Keratinocyte (primary cell): Measurements from ENCODE around the gene ASAP3. TPM values are rescaled to one million over a fixed set of nuclear protein-coding genes. Genes with fewer than 3 reads are reported as not detected.

Experiments used
- DNase-seq: peaks from one replicate; pipeline ENCODE4 v3.0.0-alpha.2; 2011; ENCODE audit warnings: low read depth, missing footprints, low spot score
- FAIRE-seq: peaks from 2 replicates; lab custom pipeline; 2011; peaks lifted over from hg19 to GRCh38; lab: Jason Lieb, UNC
- H2AFZ ChIP-seq: 2 replicates; pipeline ENCODE4 v1.6.0; 2012; ENCODE audit warnings: low read length, control low read depth, inconsistent platforms; ENCODE audit not compliant: control insufficient read depth
- H3K27ac ChIP-seq: 2 replicates; pipeline ENCODE4 v1.5.1; 2011; ENCODE audit warnings: low read length; ENCODE audit not compliant: control insufficient read depth, insufficient read depth
- H3K27me3 ChIP-seq: 3 replicates; pipeline ENCODE4 v1.6.0; 2011; ENCODE audit warnings: low read length; ENCODE audit not compliant: control insufficient read depth, insufficient read depth; ENCODE audit errors: extremely low read depth
- H3K36me3 ChIP-seq, 2 experiments: 2 replicates in 1 of 2; 3 replicates in 1 of 2; pipeline ENCODE4 v1.5.1; 2011; ENCODE audit warnings: low read length in 2 of 2, mild to moderate bottlenecking in 1 of 2; ENCODE audit not compliant: control insufficient read depth in 2 of 2, insufficient read depth in 2 of 2; ENCODE audit errors: extremely low read depth in 1 of 2
- H3K4me1 ChIP-seq: 3 replicates; pipeline ENCODE4 v1.5.1; 2011; ENCODE audit warnings: low read length; ENCODE audit not compliant: control insufficient read depth, insufficient read depth; ENCODE audit errors: extremely low read depth
- H3K4me2 ChIP-seq: 3 replicates; pipeline ENCODE4 v1.6.0; 2011; ENCODE audit warnings: low read depth, low read length; ENCODE audit not compliant: control insufficient read depth, insufficient read depth; ENCODE audit errors: extremely low read depth
- H3K4me3 ChIP-seq, 3 experiments: fragments of 200-600 bp in 1 of 3; sonication (generic) in 1 of 3; 2 replicates in 2 of 3; 3 replicates in 1 of 3; pipeline ENCODE4 v1.5.1; 2011 to 2016; ENCODE audit warnings: low read length in 3 of 3, mild to moderate bottlenecking in 3 of 3, control low read depth in 2 of 3, inconsistent platforms in 1 of 3, low read depth in 1 of 3, mixed read lengths in 1 of 3, mixed run types in 1 of 3, moderate library complexity in 1 of 3; ENCODE audit not compliant: control insufficient read depth in 2 of 3, insufficient read depth in 2 of 3; ENCODE audit errors: extremely low read depth in 1 of 3
- H3K79me2 ChIP-seq: 2 replicates; pipeline ENCODE4 v1.6.0; 2012; ENCODE audit warnings: low read length; ENCODE audit not compliant: control insufficient read depth, insufficient read depth
- H3K9ac ChIP-seq: 3 replicates; pipeline ENCODE4 v1.6.0; 2011; ENCODE audit warnings: low read length; ENCODE audit not compliant: control insufficient read depth, insufficient read depth; ENCODE audit errors: extremely low read depth
- H3K9me1 ChIP-seq: 3 replicates; pipeline ENCODE4 v1.6.0; 2011; ENCODE audit warnings: low read length; ENCODE audit not compliant: control insufficient read depth, insufficient read depth; ENCODE audit errors: extremely low read depth
- H3K9me3 ChIP-seq: 2 replicates; pipeline ENCODE4 v1.5.1; 2012; ENCODE audit warnings: low read depth, low read length; ENCODE audit not compliant: control insufficient read depth
- H4K20me1 ChIP-seq: 3 replicates; pipeline ENCODE4 v1.6.0; 2011; ENCODE audit warnings: low read length; ENCODE audit not compliant: control insufficient read depth, insufficient read depth; ENCODE audit errors: extremely low read depth
- EZH2 ChIP-seq: IDR thresholded peaks from one replicate; pipeline ENCODE4 v1.6.1; 2012; ENCODE audit warnings: inconsistent platforms, mild to moderate bottlenecking, low read length, moderate library complexity
- dilution Hi-C: fragments of 300-500 bp; cut with MboI; formaldehyde crosslinking; loops from one replicate; pipeline ENCODE4 v1.7.0; 2020; ENCODE audit warnings: low sequenced_read_pairs; ENCODE audit not compliant: extremely low pct_ligation_motif_present
- polyA plus RNA-seq, 5 experiments: library from polyadenylated mRNA; depleted of rRNA in 3 of 5; stranded (reverse) in 3 of 5; stranded (forward) in 1 of 5; unstranded in 1 of 5; fragments of >200 nt; gene quantifications; 1 replicate in 1 of 5; 2 replicates in 3 of 5; 3 replicates in 1 of 5; pipeline versions ENCODE4 v1.2.1 to v1.2.3, GENCODE V29; 2011 to 2012; ENCODE audit warnings: missing spikeins in 2 of 5, low read depth in 1 of 5, low replicate concordance in 1 of 5
- TF ChIP-seq, protein P1 (sequence below), 3 experiments: IDR thresholded peaks in 1 of 3; conservative IDR thresholded peaks in 1 of 3; optimal IDR thresholded peaks in 1 of 3; 2 replicates in 2 of 3; 3 replicates in 1 of 3; pipeline versions ENCODE3 to v1.5.1; 2011; ENCODE audit warnings: low read length in 3 of 3, mild to moderate bottlenecking in 3 of 3, moderate library complexity in 2 of 3, control low read depth in 1 of 3, inconsistent platforms in 1 of 3; ENCODE audit not compliant: insufficient read depth in 2 of 3; ENCODE audit errors: extremely low read depth in 1 of 3

The ASAP3 gene
- polyA plus RNA-seq, 1 donor (not counting 4 experiments of a cell fraction or from before 2014, with no cell fraction given) = 11.4 TPM

DNA sequence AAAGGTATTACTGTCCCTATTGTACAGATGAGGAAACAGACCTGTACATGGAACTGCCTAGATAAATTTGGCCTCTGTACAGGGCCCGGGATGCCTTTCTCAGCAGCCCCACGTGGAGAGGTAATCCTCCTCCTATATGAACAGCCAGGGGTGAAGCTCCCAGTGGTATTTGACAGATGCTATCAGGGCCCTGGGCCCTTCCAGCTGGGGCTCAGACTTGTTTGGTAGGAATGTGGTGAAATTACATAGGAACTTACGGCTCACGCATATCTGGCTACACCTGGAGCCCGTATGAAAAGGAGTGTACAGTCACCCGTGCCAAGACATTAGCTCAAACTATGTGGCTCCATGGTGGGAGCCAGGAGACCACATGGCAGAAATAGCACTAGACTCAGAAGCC lies 34.7 kb downstream of the ASAP3 start:
- Histone ChIP-seq H3K27ac (no peak overlapping the region), H3K9me1 (peaks cover 2% of the 10 kb centered on the region), H3K4me3 (no peak overlapping the region), H3K9ac (no peak overlapping the region), H4K20me1 (peaks cover 7% of the 10 kb centered on the region), H2AFZ (no peak overlapping the region), H3K36me3 (peaks cover 0 to 3% of the 10 kb centered on the region in 2 experiments), H3K4me1 (peaks cover 31% of the 10 kb centered on the region), H3K4me2 (no peak overlapping the region), H3K9me3 (no peaks in the 10 kb centered on the region), H3K27me3 (peaks cover 20% of the 10 kb centered on the region), H3K79me2 (no peaks in the 10 kb centered on the region)
- DNase-seq = peak; percentile 17
- no peak for TF ChIP-seq EZH2
- TF ChIP-seq, protein P1, sequence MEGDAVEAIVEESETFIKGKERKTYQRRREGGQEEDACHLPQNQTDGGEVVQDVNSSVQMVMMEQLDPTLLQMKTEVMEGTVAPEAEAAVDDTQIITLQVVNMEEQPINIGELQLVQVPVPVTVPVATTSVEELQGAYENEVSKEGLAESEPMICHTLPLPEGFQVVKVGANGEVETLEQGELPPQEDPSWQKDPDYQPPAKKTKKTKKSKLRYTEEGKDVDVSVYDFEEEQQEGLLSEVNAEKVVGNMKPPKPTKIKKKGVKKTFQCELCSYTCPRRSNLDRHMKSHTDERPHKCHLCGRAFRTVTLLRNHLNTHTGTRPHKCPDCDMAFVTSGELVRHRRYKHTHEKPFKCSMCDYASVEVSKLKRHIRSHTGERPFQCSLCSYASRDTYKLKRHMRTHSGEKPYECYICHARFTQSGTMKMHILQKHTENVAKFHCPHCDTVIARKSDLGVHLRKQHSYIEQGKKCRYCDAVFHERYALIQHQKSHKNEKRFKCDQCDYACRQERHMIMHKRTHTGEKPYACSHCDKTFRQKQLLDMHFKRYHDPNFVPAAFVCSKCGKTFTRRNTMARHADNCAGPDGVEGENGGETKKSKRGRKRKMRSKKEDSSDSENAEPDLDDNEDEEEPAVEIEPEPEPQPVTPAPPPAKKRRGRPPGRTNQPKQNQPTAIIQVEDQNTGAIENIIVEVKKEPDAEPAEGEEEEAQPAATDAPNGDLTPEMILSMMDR (optimal IDR thresholded peaks at IDR 0.05 in 1 of 3, IDR thresholded peaks at IDR 0.05 in 1 of 3, conservative IDR thresholded peaks at IDR 0.05 in 1 of 3; ENCODE audit: extremely low read depth in 1 of 3, insufficient read depth in 2 of 3, low read length in 3 of 3) = no peak
- FAIRE-seq = peak; percentile 79
- dilution Hi-C loops = no loop called here

DNA sequence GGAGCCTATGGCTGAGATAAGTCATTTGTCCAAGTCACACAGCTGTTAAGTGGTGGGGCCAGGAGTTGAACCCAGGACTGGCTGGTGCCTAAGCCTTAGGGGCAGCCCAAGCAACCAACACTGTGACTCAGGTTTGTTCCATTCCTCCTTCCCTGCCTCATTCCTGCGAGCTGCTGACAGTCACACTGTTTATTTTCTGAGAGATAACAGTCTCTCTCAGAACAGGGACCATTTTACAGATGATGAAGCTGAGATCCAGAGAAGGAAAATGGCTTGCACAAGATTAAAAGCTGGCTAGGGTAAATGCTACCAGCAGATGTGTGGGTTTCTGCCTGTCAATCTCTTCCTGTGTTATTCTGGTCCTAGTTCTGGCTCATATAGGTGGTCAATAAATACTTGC lies 35.1 kb downstream of the ASAP3 start:
- peaks cover 0 to 3% of the 10 kb centered on the region in 2 experiments for H3K36me3 ChIP-seq
- peaks cover 31% of the 10 kb centered on the region for H3K4me1 ChIP-seq
- H3K4me2 ChIP-seq = no peak overlapping the region
- H3K27me3 ChIP-seq = peaks cover 19% of the 10 kb centered on the region
- no peaks in the 10 kb centered on the region for H3K79me2 ChIP-seq
- peaks cover 7% of the 10 kb centered on the region for H4K20me1 ChIP-seq
- FAIRE-seq = no peak
- TF ChIP-seq EZH2 = no peak
- TF ChIP-seq, protein P1 (optimal IDR thresholded peaks at IDR 0.05 in 1 of 3, IDR thresholded peaks at IDR 0.05 in 1 of 3, conservative IDR thresholded peaks at IDR 0.05 in 1 of 3; ENCODE audit: extremely low read depth in 1 of 3, insufficient read depth in 2 of 3, low read length in 3 of 3) = no peak
- dilution Hi-C loops = no loop called here
- peaks cover 2% of the 10 kb centered on the region for H3K9me1 ChIP-seq
- H3K9ac ChIP-seq = no peak overlapping the region
- H3K27ac ChIP-seq = no peak overlapping the region
- peak; percentile 21 for DNase-seq
- H3K9me3 ChIP-seq = no peaks in the 10 kb centered on the region
- H3K4me3 ChIP-seq = no peak overlapping the region
- no peak overlapping the region for H2AFZ ChIP-seq
